Activated B cell treated with CpG ODN at 0.5 μM for 24 hours (primary cell): Measurements from ENCODE around the gene PDZD11. TPM values are rescaled to one million over a fixed set of nuclear protein-coding genes. Genes with fewer than 3 reads are reported as not detected.

Experiments used
- ATAC-seq: fragments of 200-7000 bp; cut with Tn5 transposase; one replicate; pipeline ENCODE4 v1.10.0; 2021; ENCODE audit warnings: low read depth, mild to moderate bottlenecking, moderate library complexity
- CTCF ChIA-PET: fragments of 350-600 bp; sonication (Branson Sonifier 250); formaldehyde crosslinking; loops from one replicate; lab custom pipeline; 2021; ENCODE audit warnings: antibody characterized with exemption; lab: Charles Lee
- POLR2A ChIA-PET: fragments of 350-600 bp; sonication (Branson Sonifier 250); formaldehyde crosslinking; loops from one replicate; lab custom pipeline; 2021; ENCODE audit warnings: antibody characterized with exemption; lab: Charles Lee
- DNase-seq: peaks from one replicate; pipeline ENCODE4 v3.0.0; 2022
- H3K27ac Mint-ChIP-seq: one replicate; pipeline ENCODE4 v1.8.0; 2020; ENCODE audit warnings: mixed read lengths
- H3K27me3 Mint-ChIP-seq: one replicate; pipeline ENCODE4 v1.8.0; 2021; ENCODE audit warnings: mixed read lengths
- H3K36me3 Mint-ChIP-seq: one replicate; pipeline ENCODE4 v1.8.0; 2021; ENCODE audit warnings: low read depth, mixed read lengths
- H3K4me1 Mint-ChIP-seq: one replicate; pipeline ENCODE4 v1.8.0; 2021; ENCODE audit warnings: mixed read lengths
- H3K4me3 Mint-ChIP-seq: one replicate; pipeline ENCODE4 v1.8.0; 2020; ENCODE audit warnings: mild to moderate bottlenecking, mixed read lengths
- H3K9me3 Mint-ChIP-seq: one replicate; pipeline ENCODE4 v1.8.0; 2020; ENCODE audit warnings: mixed read lengths
- CTCF ChIP-seq: fragments of 200-600 bp; IDR thresholded peaks from one replicate; pipeline ENCODE4 v1.8.0; 2022; ENCODE audit warnings: antibody characterized with exemption, mild to moderate bottlenecking
- intact Hi-C: fragments of 100-400 bp; cut with micrococcal nuclease; formaldehyde crosslinking; loops from one replicate; pipeline ENCODE4 v1.15.1; 2024
- total RNA-seq: library from RNA; stranded (reverse); gene quantifications from 2 replicates; pipeline ENCODE4 v1.2.3, GENCODE V29; 2022

The PDZD11 gene
- total RNA-seq, 1 donor from 2014 or later = 17.1 TPM

GRCh38 chrX:70260104-70260503 is 29.6 kb downstream of the PDZD11 start, which contains the start of gene P2RY4:
Gene P2RY4, minus strand, starts transcription at chrX:70260204. Its CDS starts 580 bp downstream, at chrX:70259624.
- ATAC-seq (no peak), DNase-seq (no peak)
- H3K36me3 Mint-ChIP-seq = no peaks in the 10 kb centered on the region
- CTCF ChIA-PET = no interaction called here
- H3K4me3 Mint-ChIP-seq = no peak within 1 kb of the TSS
- H3K27ac Mint-ChIP-seq = no peak within 1 kb of the TSS
- intact Hi-C loops = no loop called here
- H3K4me1 Mint-ChIP-seq = no peaks in the 10 kb centered on the region
- POLR2A ChIA-PET = no interaction called here
- no peaks in the 10 kb centered on the region for H3K9me3 Mint-ChIP-seq
- H3K27me3 Mint-ChIP-seq = no peaks in the 10 kb centered on the region
- no peak for TF ChIP-seq CTCF

- CTCF ChIA-PET = no interaction called here
- no peak for TF ChIP-seq CTCF
- no peaks in the 10 kb centered on the region for H3K36me3 Mint-ChIP-seq
- H3K27ac Mint-ChIP-seq = no peak overlapping the region
- no peaks in the 10 kb centered on the region for H3K27me3 Mint-ChIP-seq
- ATAC-seq (no peak), DNase-seq (no peak)
- POLR2A ChIA-PET = no interaction called here
- intact Hi-C loops = no loop called here
- no peaks in the 10 kb centered on the region for H3K4me1 Mint-ChIP-seq
- no peaks in the 10 kb centered on the region for H3K9me3 Mint-ChIP-seq
- H3K4me3 Mint-ChIP-seq = no peak overlapping the region
Observed at GRCh38 chrX:70257423-70258288, 32.1 kb downstream of the PDZD11 start.

GRCh38 chrX:70255452-70255851 is 34.3 kb downstream of the PDZD11 start:
- Mint-ChIP-seq H3K27me3 (no peaks in the 10 kb centered on the region), H3K36me3 (no peaks in the 10 kb centered on the region), H3K27ac (no peak overlapping the region), H3K4me3 (no peak overlapping the region), H3K9me3 (no peaks in the 10 kb centered on the region), H3K4me1 (no peaks in the 10 kb centered on the region)
- ATAC-seq (no peak), DNase-seq (no peak)
- intact Hi-C loops = no loop called here
- ChIA-PET POLR2A (no interaction called here), CTCF (no interaction called here)
- TF ChIP-seq CTCF = no peak

GRCh38 chrX:70254909-70255308 is 34.8 kb downstream of the PDZD11 start:
- TF ChIP-seq CTCF = no peak
- ChIA-PET CTCF (no interaction called here), POLR2A (no interaction called here)
- Mint-ChIP-seq H3K9me3 (no peaks in the 10 kb centered on the region), H3K27ac (no peak overlapping the region), H3K27me3 (no peaks in the 10 kb centered on the region), H3K4me1 (no peaks in the 10 kb centered on the region), H3K36me3 (no peaks in the 10 kb centered on the region), H3K4me3 (no peak overlapping the region)
- DNase-seq = no peak
- intact Hi-C loops = no loop called here
- ATAC-seq = no peak

- Mint-ChIP-seq H3K4me3 (no peak overlapping the region), H3K4me1 (no peaks in the 10 kb centered on the region), H3K27me3 (no peaks in the 10 kb centered on the region), H3K36me3 (no peaks in the 10 kb centered on the region), H3K27ac (no peak overlapping the region), H3K9me3 (no peaks in the 10 kb centered on the region)
- CTCF ChIA-PET = no interaction called here
- DNase-seq (no peak), ATAC-seq (no peak)
- POLR2A ChIA-PET = no interaction called here
- no peak for TF ChIP-seq CTCF
- intact Hi-C loops = no loop called here
Observed at GRCh38 chrX:70254063-70254400, 35.7 kb downstream of the PDZD11 start.
